PFSK-1 (cell line): Measurements from ENCODE around the gene LHFPL3.

Experiments used
- POLR2AphosphoS5 ChIP-seq: IDR thresholded peaks from 2 replicates; pipeline ENCODE4 v1.6.1; 2012; ENCODE audit warnings: low read depth, mild to moderate bottlenecking, control low read depth, low read length, moderate library complexity
- SIN3A ChIP-seq: IDR thresholded peaks from 2 replicates; pipeline ENCODE4 v1.6.1; 2012; ENCODE audit warnings: mild to moderate bottlenecking, low read length, moderate library complexity, borderline replicate concordance; ENCODE audit not compliant: insufficient read depth
- TF ChIP-seq, protein P1 (sequence below), 2 experiments: IDR thresholded peaks; 2 replicates each; pipeline versions ENCODE4 v1.6.1 to v1.8.0; 2011 to 2012; ENCODE audit warnings: low read depth in 2 of 2, low read length in 2 of 2, control low read depth in 1 of 2, inconsistent platforms in 1 of 2, mild to moderate bottlenecking in 1 of 2, moderate library complexity in 1 of 2; ENCODE audit not compliant: insufficient read depth in 1 of 2

DNA sequence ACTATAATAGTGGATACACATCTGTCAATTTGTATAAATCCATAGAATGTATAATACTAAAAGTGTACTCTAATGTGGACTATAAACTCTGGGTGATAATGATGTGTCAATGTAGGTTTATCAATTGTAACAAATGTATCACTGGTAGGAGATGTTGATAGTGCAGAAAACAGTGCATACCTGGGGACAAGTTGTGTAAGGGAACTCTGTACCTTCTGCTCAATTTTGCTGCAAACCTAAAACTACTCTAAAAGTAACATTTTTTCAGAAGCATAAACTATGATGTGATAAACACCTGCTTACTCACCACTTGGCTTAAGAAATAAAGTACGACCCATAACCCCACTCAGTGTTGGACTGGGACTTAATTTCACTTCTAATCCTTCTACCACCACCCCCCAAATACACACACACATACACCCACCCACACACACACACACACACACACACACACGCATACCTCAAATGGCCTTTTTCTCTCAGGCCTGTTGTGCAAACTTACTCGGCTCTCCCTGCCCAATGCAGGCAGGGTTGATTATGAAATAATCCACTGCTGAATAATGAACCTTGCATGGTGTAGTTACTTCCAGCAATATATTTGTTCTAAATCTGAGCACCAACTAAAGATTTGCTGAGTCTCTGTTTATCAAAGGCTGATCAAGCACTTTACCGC, 531.5 kb downstream of the LHFPL3 start:
- TF ChIP-seq POLR2AphosphoS5 (no peak), SIN3A (no peak)
- TF ChIP-seq, protein P1, sequence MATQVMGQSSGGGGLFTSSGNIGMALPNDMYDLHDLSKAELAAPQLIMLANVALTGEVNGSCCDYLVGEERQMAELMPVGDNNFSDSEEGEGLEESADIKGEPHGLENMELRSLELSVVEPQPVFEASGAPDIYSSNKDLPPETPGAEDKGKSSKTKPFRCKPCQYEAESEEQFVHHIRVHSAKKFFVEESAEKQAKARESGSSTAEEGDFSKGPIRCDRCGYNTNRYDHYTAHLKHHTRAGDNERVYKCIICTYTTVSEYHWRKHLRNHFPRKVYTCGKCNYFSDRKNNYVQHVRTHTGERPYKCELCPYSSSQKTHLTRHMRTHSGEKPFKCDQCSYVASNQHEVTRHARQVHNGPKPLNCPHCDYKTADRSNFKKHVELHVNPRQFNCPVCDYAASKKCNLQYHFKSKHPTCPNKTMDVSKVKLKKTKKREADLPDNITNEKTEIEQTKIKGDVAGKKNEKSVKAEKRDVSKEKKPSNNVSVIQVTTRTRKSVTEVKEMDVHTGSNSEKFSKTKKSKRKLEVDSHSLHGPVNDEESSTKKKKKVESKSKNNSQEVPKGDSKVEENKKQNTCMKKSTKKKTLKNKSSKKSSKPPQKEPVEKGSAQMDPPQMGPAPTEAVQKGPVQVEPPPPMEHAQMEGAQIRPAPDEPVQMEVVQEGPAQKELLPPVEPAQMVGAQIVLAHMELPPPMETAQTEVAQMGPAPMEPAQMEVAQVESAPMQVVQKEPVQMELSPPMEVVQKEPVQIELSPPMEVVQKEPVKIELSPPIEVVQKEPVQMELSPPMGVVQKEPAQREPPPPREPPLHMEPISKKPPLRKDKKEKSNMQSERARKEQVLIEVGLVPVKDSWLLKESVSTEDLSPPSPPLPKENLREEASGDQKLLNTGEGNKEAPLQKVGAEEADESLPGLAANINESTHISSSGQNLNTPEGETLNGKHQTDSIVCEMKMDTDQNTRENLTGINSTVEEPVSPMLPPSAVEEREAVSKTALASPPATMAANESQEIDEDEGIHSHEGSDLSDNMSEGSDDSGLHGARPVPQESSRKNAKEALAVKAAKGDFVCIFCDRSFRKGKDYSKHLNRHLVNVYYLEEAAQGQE (IDR thresholded peaks at IDR 0.05; ENCODE audit: insufficient read depth in 1 of 2, low read depth in 2 of 2, low read length in 2 of 2), result no peak
